ENCODE results near the gene MCRS1. TPM values are rescaled to one million over a fixed set of nuclear protein-coding genes. Genes with fewer than 3 reads are reported as not detected.

The MCRS1 gene
- 10 to 100 TPM; 24.8 to 33.1 TPM for total RNA-seq
- 10 to 100 TPM; 20.0 to 27.4 TPM for polyA plus RNA-seq

DNA sequence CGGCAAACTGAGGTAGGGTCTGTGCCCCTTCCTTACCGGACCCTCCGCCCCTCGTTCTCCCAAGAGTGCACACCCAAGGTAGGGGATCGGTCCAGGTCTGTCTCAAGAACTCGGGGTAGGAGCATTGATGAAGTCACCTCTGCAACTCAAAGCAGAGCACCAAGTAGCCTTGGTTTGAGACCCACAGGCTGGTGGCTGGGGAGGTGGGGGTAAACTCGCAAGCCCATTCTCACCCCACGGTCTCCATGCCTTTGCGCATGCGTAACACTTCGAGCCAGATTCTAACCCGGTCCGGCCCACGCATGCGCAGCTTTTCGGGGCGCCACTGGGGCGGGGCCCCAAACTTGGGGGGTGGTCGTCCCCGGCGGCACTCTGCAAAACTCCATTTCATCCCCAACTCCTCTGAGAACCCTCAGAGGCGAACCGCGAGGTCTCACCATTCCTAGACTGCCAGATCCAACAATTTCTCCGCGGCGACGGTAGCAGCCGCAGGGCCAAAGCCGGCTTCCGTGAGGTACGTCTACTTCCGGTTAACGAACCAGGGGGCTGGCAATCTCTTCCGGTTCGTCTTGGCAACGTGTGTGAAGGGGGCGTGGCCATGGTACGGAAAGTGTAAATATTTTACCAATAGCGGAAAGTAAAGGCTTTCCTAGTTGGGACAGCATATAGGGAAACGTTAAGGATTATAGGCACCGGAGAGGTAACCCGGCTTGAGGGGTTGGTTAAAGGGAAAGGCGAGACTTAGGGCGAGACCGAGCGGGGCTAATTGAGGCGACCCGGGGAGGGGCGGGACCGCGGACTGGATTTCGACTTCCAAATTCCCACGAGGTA is at the start of gene MCRS1:
Gene MCRS1 (minus strand): TSS at position 532 of the 831 bp plus-strand sequence. CDS start 1,411 bp downstream, outside the sequence.
- H3K36me3 ChIP-seq (ENCODE audit: control insufficient read depth in 4 of 4, insufficient read depth in 3 of 4, low read depth in 1 of 4, low read length in 3 of 4), result peaks cover 10 to 22% (median 16%) of the 10 kb centered on the region in 4 donors
- peak within 1 kb of the TSS; percentile 64 to 96 (median 95) for H3K4me3 ChIP-seq (ENCODE audit: low read depth in 1 of 3, low read length in 3 of 3)
- under 1% methylated on average over 54 of the region's 54 CpGs for WGBS
- peak within 1 kb of the TSS; percentile 86 to 94 for H3K9ac ChIP-seq (ENCODE audit: low read depth in 1 of 2, low read length in 2 of 2)
- no peaks in the 10 kb centered on the region for H3K9me3 ChIP-seq (ENCODE audit: control insufficient read depth in 4 of 4, low read length in 3 of 4)
- DNase-seq (ENCODE audit: low spot score), result peak; percentile 86
- no peaks in the 10 kb centered on the region for H3K27me3 ChIP-seq (ENCODE audit: control insufficient read depth in 4 of 4, insufficient read depth in 4 of 4, low read length in 3 of 4)
- H3K4me1 ChIP-seq (ENCODE audit: control insufficient read depth in 4 of 4, insufficient read depth in 4 of 4, low read length in 3 of 4), result peaks cover 3 to 21% (median 19%) of the 10 kb centered on the region in 4 donors
- H3K27ac ChIP-seq (ENCODE audit: low read depth in 1 of 2, low read length in 2 of 2), result peak within 1 kb of the TSS; percentile 78 to 85
- TF ChIP-seq SP1 (IDR thresholded peaks at IDR 0.05), result peak; percentile 44
- peak in 1 of 2 donors; percentile 35 for TF ChIP-seq EGR1 (IDR thresholded peaks at IDR 0.05; ENCODE audit: low read depth in 2 of 2)
- no peak for TF ChIP-seq ZBTB33 (IDR thresholded peaks at IDR 0.05)
- no peak for TF ChIP-seq FOXA2 (IDR thresholded peaks at IDR 0.05)
- TF ChIP-seq HNF4G (IDR thresholded peaks at IDR 0.05), result no peak
- TF ChIP-seq, protein P1, sequence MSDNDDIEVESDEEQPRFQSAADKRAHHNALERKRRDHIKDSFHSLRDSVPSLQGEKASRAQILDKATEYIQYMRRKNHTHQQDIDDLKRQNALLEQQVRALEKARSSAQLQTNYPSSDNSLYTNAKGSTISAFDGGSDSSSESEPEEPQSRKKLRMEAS (IDR thresholded peaks at IDR 0.05), result no peak
- TF ChIP-seq JUND (IDR thresholded peaks at IDR 0.05), result no peak
- TF ChIP-seq, protein P2, sequence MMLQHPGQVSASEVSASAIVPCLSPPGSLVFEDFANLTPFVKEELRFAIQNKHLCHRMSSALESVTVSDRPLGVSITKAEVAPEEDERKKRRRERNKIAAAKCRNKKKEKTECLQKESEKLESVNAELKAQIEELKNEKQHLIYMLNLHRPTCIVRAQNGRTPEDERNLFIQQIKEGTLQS (IDR thresholded peaks at IDR 0.05), result no peak
- no peak for TF ChIP-seq FOXA1 (IDR thresholded peaks at IDR 0.05)
- no peak for TF ChIP-seq TAF1 (conservative IDR thresholded peaks at IDR 0.05)
- no peak for TF ChIP-seq HNF4A (conservative IDR thresholded peaks at IDR 0.05)
- TF ChIP-seq YY1 (IDR thresholded peaks at IDR 0.05), result peak; percentile 72
- peak; percentile 99 to 100 for TF ChIP-seq GABPA (IDR thresholded peaks at IDR 0.05 in 1 of 2, conservative IDR thresholded peaks at IDR 0.05 in 1 of 2)
- peak in 1 of 2 donors; percentile 21 for TF ChIP-seq RXRA (IDR thresholded peaks at IDR 0.05)
- no peak for TF ChIP-seq CTCF (IDR thresholded peaks at IDR 0.05; ENCODE audit: low read depth, low read length, missing input control)
- no peak for TF ChIP-seq RAD21 (IDR thresholded peaks at IDR 0.05)
- peak; percentile 42 for TF ChIP-seq REST (IDR thresholded peaks at IDR 0.05)
- peak; percentile 46 for TF ChIP-seq NR2F2 (IDR thresholded peaks at IDR 0.05)
